ENCODE measurements around the gene TMEM151B. TPM values are rescaled to one million over a fixed set of nuclear protein-coding genes. Genes with fewer than 3 reads are reported as not detected.

The TMEM151B gene
- total RNA-seq, 1 donor from 2014 or later = not detected

DNA sequence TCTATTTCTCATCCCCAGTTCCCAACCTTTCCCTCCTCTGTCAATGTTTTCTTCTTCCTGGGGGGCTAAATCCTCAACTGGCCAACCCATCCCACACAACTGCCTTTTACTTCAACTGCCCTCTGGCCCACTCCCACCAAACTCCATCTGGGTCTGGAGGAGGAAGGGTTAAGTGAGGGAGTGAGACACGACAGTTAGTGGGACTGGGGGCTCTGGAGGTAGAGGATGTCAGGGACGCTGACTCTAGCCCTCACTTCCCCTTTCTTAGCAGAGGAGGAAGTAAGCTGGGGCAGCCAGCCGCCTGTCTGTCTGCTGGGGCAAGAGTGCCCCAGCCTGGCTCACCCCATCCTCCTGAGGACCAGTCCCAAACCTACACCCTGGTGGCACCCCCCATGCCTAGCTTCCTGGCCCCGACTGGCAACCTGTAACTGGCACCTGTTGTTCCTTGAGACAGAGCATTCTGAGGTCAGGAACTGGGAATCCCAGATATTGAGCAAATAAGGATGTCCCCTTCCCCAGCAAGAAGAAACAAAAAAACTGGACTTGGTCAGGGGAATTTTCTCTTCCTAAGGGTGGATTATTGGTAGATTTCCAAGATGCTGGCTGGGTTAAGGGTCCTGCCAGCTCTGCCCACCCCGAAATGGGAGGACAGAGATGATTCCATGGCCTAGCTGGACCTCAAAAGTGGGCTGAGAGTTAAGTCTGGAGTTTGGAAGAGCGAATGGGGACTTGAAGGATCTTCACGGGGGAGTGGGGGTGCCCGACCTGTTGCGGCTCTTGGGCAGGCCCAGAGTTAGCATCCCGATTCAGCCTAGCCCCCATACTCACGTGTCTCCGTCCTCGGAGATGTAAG, 5.9 kb upstream of the TMEM151B start:
- intact Hi-C loops (cut with micrococcal nuclease) = loop anchor here (1.0 to 10.0 kb wide), 12 partner anchors 7 to 1700 kb away; partner anchors contain the start of genes CDC5L, GTPBP2, LRRC73 and MRPL14
- POLR2A ChIA-PET = interaction anchor here (0.6 to 13.7 kb wide), 19 partner anchors 9 to 1519 kb away, joined by 3 to 549 read pairs (median 4); partner anchors contain the start of genes CDC5L, GTPBP2, HSP90AB1 and RPL7L1
- H3K27ac Mint-ChIP-seq = peak overlapping the region; percentile 99
- ATAC-seq (ENCODE audit: low read depth) = peak; percentile 55
- no peaks in the 10 kb centered on the region for H3K27me3 Mint-ChIP-seq
- H3K9me3 Mint-ChIP-seq = no peaks in the 10 kb centered on the region
- H3K4me3 Mint-ChIP-seq = peak overlapping the region; percentile 100
- CTCF ChIA-PET = interaction anchor here (0.9 to 3.2 kb wide), 8 partner anchors 10 to 95 kb away, joined by 3 to 12 read pairs (median 4); partner anchors contain the start of genes AARS2 and HSP90AB1
- peaks cover 54% of the 10 kb centered on the region for H3K36me3 Mint-ChIP-seq (ENCODE audit: low read depth)
- no peak for TF ChIP-seq CTCF (IDR thresholded peaks at IDR 0.05)
- peaks cover 77% of the 10 kb centered on the region for H3K4me1 Mint-ChIP-seq
- peak; percentile 66 for DNase-seq

GRCh38 chr6:44265007-44265721, 5.1 kb upstream of the TMEM151B start, which contains the start of gene NFKBIE:
Gene NFKBIE, minus strand, starts transcription at chr6:44265551. Its CDS starts 205 bp downstream, at chr6:44265346.
- intact Hi-C loops (cut with micrococcal nuclease) = loop anchor here (1.0 to 10.0 kb wide), 9 partner anchors 8 to 1700 kb away; partner anchors contain the start of genes CDC5L, LRRC73, MRPL14 and POLR1C
- H3K27me3 Mint-ChIP-seq = peaks cover 4% of the 10 kb centered on the region
- peak within 1 kb of the TSS; percentile 99 for H3K27ac Mint-ChIP-seq
- peak; percentile 99 for DNase-seq
- POLR2A ChIA-PET = interaction anchor here (0.6 to 13.7 kb wide), 10 partner anchors 10 to 1385 kb away, joined by 3 to 549 read pairs (median 5); partner anchors contain the start of genes HSP90AB1, RPL7L1, SLC29A1 and SLC35B2
- peaks cover 77% of the 10 kb centered on the region for H3K4me1 Mint-ChIP-seq
- ATAC-seq (ENCODE audit: low read depth) = peak; percentile 50
- no peak for TF ChIP-seq CTCF (IDR thresholded peaks at IDR 0.05)
- CTCF ChIA-PET = interaction anchor here (1.1 to 3.2 kb wide), 7 partner anchors 11 to 92 kb away, joined by 3 to 12 read pairs (median 5); partner anchors contain the start of genes AARS2 and HSP90AB1
- peak within 1 kb of the TSS; percentile 100 for H3K4me3 Mint-ChIP-seq
- no peaks in the 10 kb centered on the region for H3K9me3 Mint-ChIP-seq
- peaks cover 47% of the 10 kb centered on the region for H3K36me3 Mint-ChIP-seq (ENCODE audit: low read depth)

- POLR2A ChIA-PET = interaction anchor here (0.6 to 13.7 kb wide), 3 partner anchors 10 to 65 kb away, joined by 3 to 549 read pairs (median 72); partner anchors contain the start of genes HSP90AB1 and SLC35B2
- peak overlapping the region; percentile 100 for H3K4me3 Mint-ChIP-seq
- peak overlapping the region; percentile 88 for H3K27ac Mint-ChIP-seq
- H3K36me3 Mint-ChIP-seq (ENCODE audit: low read depth) = peaks cover 40% of the 10 kb centered on the region
- ATAC-seq (ENCODE audit: low read depth) (no peak), DNase-seq (no peak)
- TF ChIP-seq CTCF (IDR thresholded peaks at IDR 0.05) = no peak
- no peaks in the 10 kb centered on the region for H3K9me3 Mint-ChIP-seq
- CTCF ChIA-PET = interaction anchor here (1.2 kb wide), 1 partner anchor 93 kb away, joined by 4 read pairs; no protein-coding TSS in a partner anchor
- intact Hi-C loops (cut with micrococcal nuclease) = loop anchor here (1.0 to 10.0 kb wide), 9 partner anchors 8 to 1701 kb away; partner anchors contain the start of genes CDC5L, LRRC73, MRPL14 and POLR1C
- H3K4me1 Mint-ChIP-seq = peaks cover 71% of the 10 kb centered on the region
- peaks cover 4% of the 10 kb centered on the region for H3K27me3 Mint-ChIP-seq
These were observed 4.5 kb upstream of the TMEM151B start for GRCh38 chr6:44265722-44266233.

GRCh38 chr6:44266347-44266746, 3.9 kb upstream of the TMEM151B start:
- ATAC-seq (ENCODE audit: low read depth) (no peak), DNase-seq (no peak)
- TF ChIP-seq CTCF (IDR thresholded peaks at IDR 0.05) = no peak
- no peaks in the 10 kb centered on the region for H3K9me3 Mint-ChIP-seq
- ChIA-PET CTCF (interaction anchor here (0.7 to 5.0 kb wide), 10 partner anchors 10 to 622 kb away, joined by 3 to 81 read pairs (median 5); partner anchors contain the start of genes AARS2 and RSPH9), POLR2A (interaction anchor here (0.6 to 13.7 kb wide), 3 partner anchors 11 to 65 kb away, joined by 3 to 549 read pairs (median 72); partner anchors contain the start of genes HSP90AB1 and SLC35B2)
- intact Hi-C loops (cut with micrococcal nuclease) = loop anchor here (10.0 kb wide), 3 partner anchors 552 to 1702 kb away; partner anchors contain the start of genes LRRC73, POLR1C, UBR2 and YIPF3
- peak overlapping the region; percentile 100 for H3K4me3 Mint-ChIP-seq
- peak overlapping the region; percentile 88 for H3K27ac Mint-ChIP-seq
- peaks cover 68% of the 10 kb centered on the region for H3K4me1 Mint-ChIP-seq
- peaks cover 35% of the 10 kb centered on the region for H3K36me3 Mint-ChIP-seq (ENCODE audit: low read depth)
- H3K27me3 Mint-ChIP-seq = peaks cover 8% of the 10 kb centered on the region
